DMS153 treated with DMSO at 0.1 percent for 48 hours (cell line): Measurements from ENCODE around the gene STK16.
"Not testable (repeated sequence)": the region's sequence is repeated elsewhere in the genome, so short reads cannot be mapped to it uniquely, and the experiment has no call there.

Experiments
- DNase-seq: peaks from one replicate; lab custom pipeline; 2025; ENCODE audit not compliant: unreplicated experiment; lab: John Stamatoyannopoulos, UW

The STK16 gene

GRCh38 chr2:219286436-219287115 is 41.3 kb downstream of the STK16 start:
- DNase-seq, result no peak

- not testable (repeated sequence) for DNase-seq
Measured at GRCh38 chr2:219287116-219287440, 41.8 kb downstream of the STK16 start.

- no peak for DNase-seq
Measured at GRCh38 chr2:219287580-219288265, 42.4 kb downstream of the STK16 start.

- DNase-seq, result no peak
Measured at GRCh38 chr2:219289195-219289536, 43.9 kb downstream of the STK16 start.

GRCh38 chr2:219289537-219290361 is 44.5 kb downstream of the STK16 start:
- DNase-seq, result no peak

- no peak for DNase-seq
Measured at GRCh38 chr2:219290381-219291171, 45.3 kb downstream of the STK16 start.

GRCh38 chr2:219291394-219291793 is 46.1 kb downstream of the STK16 start:
- no peak for DNase-seq

- no peak for DNase-seq
Measured at GRCh38 chr2:219291910-219292490, 46.7 kb downstream of the STK16 start.

GRCh38 chr2:219292616-219293015 is 47.3 kb downstream of the STK16 start:
- no peak for DNase-seq

GRCh38 chr2:219293736-219294231 is 48.5 kb downstream of the STK16 start:
- no peak for DNase-seq

GRCh38 chr2:219294356-219295351 is 49.4 kb downstream of the STK16 start:
- peak; percentile 73 for DNase-seq

GRCh38 chr2:219296142-219296541 is 50.9 kb downstream of the STK16 start:
- DNase-seq, result no peak

- no peak for DNase-seq
Measured at GRCh38 chr2:219296631-219297391, 51.5 kb downstream of the STK16 start.

GRCh38 chr2:219297766-219298456 is 52.6 kb downstream of the STK16 start:
- no peak for DNase-seq

GRCh38 chr2:219298759-219299371 is 53.6 kb downstream of the STK16 start:
- DNase-seq, result peak; percentile 34

GRCh38 chr2:219299372-219299760 is 54.1 kb downstream of the STK16 start:
- no peak for DNase-seq
